ENCODE data around the gene SYCE3.

GRCh38 chr22:50503475-50504145 is 59.1 kb downstream of the SYCE3 start:
- TF ChIP-seq CTCF (IDR thresholded peaks at IDR 0.05) = no peak
- no peak for TF ChIP-seq POLR2A (IDR thresholded peaks at IDR 0.05)
